HepG2 (cell line): ENCODE measurements around the gene TBXAS1. TPM values are rescaled to one million over a fixed set of nuclear protein-coding genes. Genes with fewer than 3 reads are reported as not detected.

Experiments
- ATAC-seq: fragments of 200-7000 bp; cut with Tn5 transposase; 3 replicates; pipeline ENCODE4 v1.9.1; 2020; ENCODE audit warnings: mild to moderate bottlenecking, moderate library complexity
- BruUV-seq: library from RNA; stranded (reverse); fragments of 400-500 nt; replicated peaks from 2 replicates; lab custom pipeline; 2021; lab: Mats Ljungman, UMichigan
- CTCF ChIA-PET: fragments of 300-600 bp; formaldehyde crosslinking; extraction: SDS; loops from one replicate; lab custom pipeline; 2021; ENCODE audit warnings: low total read pairs, inconsistent platforms, low intra/inter-chr PET ratio; lab: Yijun Ruan, JAX
- POLR2A ChIA-PET: fragments of 350-600 bp; sonication (Branson Sonifier 250); formaldehyde crosslinking; loops from one replicate; lab custom pipeline; 2020; ENCODE audit warnings: antibody characterized with exemption, inconsistent platforms; lab: Yijun Ruan, JAX
- DNase-seq: peaks from one replicate; pipeline ENCODE4 v3.0.0-alpha.2; 2015; ENCODE audit warnings: low spot score
- FAIRE-seq: peaks from 3 replicates; lab custom pipeline; 2011; peaks lifted over from hg19 to GRCh38; lab: Jason Lieb, UNC
- H2AFZ ChIP-seq: one replicate; pipeline ENCODE4 v1.6.1; 2011; ENCODE audit warnings: low read length, inconsistent platforms
- H3K27ac ChIP-seq: fragments of 300-600 bp; 3 replicates; pipeline ENCODE4 v1.8.0; 2011; ENCODE audit warnings: mixed run types, mild to moderate bottlenecking, mixed read lengths, low read length, inconsistent platforms; ENCODE audit not compliant: insufficient read depth; ENCODE audit errors: extremely low read length
- H3K27me3 ChIP-seq, 2 experiments: fragments of 200-600 bp in 1 of 2; 2 replicates in 1 of 2; 3 replicates in 1 of 2; pipeline versions ENCODE4 v1.6.0 to v1.8.0; 2011; ENCODE audit warnings: low read length in 2 of 2, mild to moderate bottlenecking in 2 of 2, moderate library complexity in 2 of 2, inconsistent platforms in 1 of 2; ENCODE audit not compliant: insufficient read depth in 2 of 2, control insufficient read depth in 1 of 2
- H3K36me3 ChIP-seq, 2 experiments: fragments of 200-600 bp in 1 of 2; replicated peaks in 1 of 2; 2 replicates in 1 of 2; 3 replicates in 1 of 2; pipeline versions ENCODE4 v1.5.1 to v1.8.0; 2011; ENCODE audit warnings: low read length in 2 of 2, inconsistent platforms in 1 of 2; ENCODE audit not compliant: insufficient read depth in 2 of 2, control insufficient read depth in 1 of 2
- H3K4me1 ChIP-seq: 2 replicates; pipeline ENCODE4 v1.5.1; 2012; ENCODE audit warnings: low read length, inconsistent platforms; ENCODE audit not compliant: insufficient read depth
- H3K4me2 ChIP-seq: 2 replicates; pipeline ENCODE4 v1.6.0; 2011; ENCODE audit warnings: low read depth, low read length, inconsistent platforms
- H3K4me3 ChIP-seq, 3 experiments: fragments of 200-600 bp in 1 of 3; sonication (generic), shearing (Covaris generic) in 1 of 3; replicated peaks in 1 of 3; 2 replicates each; pipeline ENCODE4 v1.5.1; 2011 to 2016; ENCODE audit warnings: low read length in 3 of 3, inconsistent platforms in 2 of 3, low read depth in 2 of 3, mild to moderate bottlenecking in 2 of 3, control low read depth in 1 of 3, mixed read lengths in 1 of 3; ENCODE audit not compliant: insufficient read depth in 1 of 3
- H3K79me2 ChIP-seq: one replicate; pipeline ENCODE4 v1.6.1; 2011; ENCODE audit warnings: low read length, inconsistent platforms; ENCODE audit not compliant: insufficient read depth
- H3K9ac ChIP-seq: 2 replicates; pipeline ENCODE4 v1.6.0; 2011; ENCODE audit warnings: mild to moderate bottlenecking, low read depth, low read length, inconsistent platforms; ENCODE audit not compliant: insufficient read depth
- H3K9me3 ChIP-seq: 2 replicates; pipeline ENCODE4 v1.5.1; 2012; ENCODE audit warnings: mild to moderate bottlenecking, low read length
- H4K20me1 ChIP-seq: 2 replicates; pipeline ENCODE4 v1.6.0; 2011; ENCODE audit warnings: inconsistent platforms, mild to moderate bottlenecking, low read length, moderate library complexity; ENCODE audit not compliant: insufficient read depth
- CAMTA2 ChIP-seq: sonication (generic); formaldehyde crosslinking; IDR thresholded peaks from 2 replicates; pipeline ENCODE4 v1.4.0; 2020; ENCODE audit warnings: mild to moderate bottlenecking, missing genetic modification reagents, borderline replicate concordance
- DNMT3B ChIP-seq: conservative IDR thresholded peaks from 2 replicates; pipeline ENCODE4 v1.6.1; 2016; ENCODE audit warnings: missing biosample characterization, control low read depth
- DR1 ChIP-seq: sonication (generic); formaldehyde crosslinking; IDR thresholded peaks from 2 replicates; pipeline ENCODE4 v1.8.0; 2021; ENCODE audit warnings: mild to moderate bottlenecking, missing genetic modification reagents, inconsistent platforms
- FLYWCH1 ChIP-seq: sonication (generic); formaldehyde crosslinking; IDR thresholded peaks from 2 replicates; pipeline ENCODE4 v1.8.1; 2023; ENCODE audit warnings: mild to moderate bottlenecking, missing genetic modification reagents
- MLLT10 ChIP-seq: sonication (generic); formaldehyde crosslinking; IDR thresholded peaks from 2 replicates; pipeline ENCODE4 v1.4.0; 2020; ENCODE audit warnings: missing genetic modification reagents
- MTF2 ChIP-seq: sonication (generic); formaldehyde crosslinking; IDR thresholded peaks from 2 replicates; pipeline ENCODE4 v1.5.0; 2020; ENCODE audit warnings: missing genetic modification reagents, borderline replicate concordance
- PAF1 ChIP-seq: IDR thresholded peaks from 2 replicates; pipeline ENCODE4 v1.6.1; 2016; ENCODE audit warnings: missing genetic modification reagents, missing compliant biosample characterization
- RFXAP ChIP-seq: sonication (generic); formaldehyde crosslinking; IDR thresholded peaks from 2 replicates; pipeline ENCODE4 v1.4.0; 2020; ENCODE audit warnings: missing genetic modification reagents, borderline replicate concordance
- TAF1 ChIP-seq: sonication (generic); formaldehyde crosslinking; IDR thresholded peaks from 2 replicates; pipeline ENCODE4 v1.4.0; 2020; ENCODE audit warnings: missing genetic modification reagents
- ZNF329 ChIP-seq: sonication (generic); formaldehyde crosslinking; IDR thresholded peaks from 2 replicates; pipeline ENCODE4 v1.9.0; 2021; ENCODE audit warnings: low read depth, mild to moderate bottlenecking, missing genetic modification reagents
- ZNF383 ChIP-seq: sonication (generic); formaldehyde crosslinking; IDR thresholded peaks from 2 replicates; pipeline ENCODE4 v1.4.0; 2020; ENCODE audit warnings: missing genetic modification reagents, mild to moderate bottlenecking, borderline replicate concordance
- ZNF781 ChIP-seq: sonication (generic); formaldehyde crosslinking; IDR thresholded peaks from 2 replicates; pipeline ENCODE4 v1.5.1; 2020; ENCODE audit warnings: borderline replicate concordance, mild to moderate bottlenecking, missing genetic modification reagents; ENCODE audit errors: not compliant biosample characterization
- ZNF790 ChIP-seq: sonication (generic); formaldehyde crosslinking; IDR thresholded peaks from 2 replicates; pipeline ENCODE4 v1.8.0; 2022; ENCODE audit warnings: missing genetic modification reagents, mild to moderate bottlenecking, borderline replicate concordance
- ZNF816 ChIP-seq: sonication (generic); formaldehyde crosslinking; IDR thresholded peaks from 2 replicates; pipeline ENCODE4 v1.8.0; 2022; ENCODE audit warnings: missing genetic modification reagents, mild to moderate bottlenecking, borderline replicate concordance
- in situ Hi-C: cut with HindIII; loops from 2 replicates; pipeline ENCODE4 v1.10.0; 2017; ENCODE audit warnings: low pct_unique_long_range_greater_than_20kb; ENCODE audit not compliant: extremely low pct_ligation_motif_present
- intact Hi-C: fragments of 100-400 bp; cut with micrococcal nuclease; formaldehyde crosslinking; loops from one replicate; pipeline ENCODE4 v1.10.0; 2022; ENCODE audit not compliant: unreplicated experiment
- polyA plus RNA-seq, 8 experiments: library from polyadenylated mRNA; depleted of rRNA in 3 of 8; stranded (reverse) in 7 of 8; unstranded in 1 of 8; fragments of >200 nt; fragmentation: Illumina TruSeq in 4 of 8; extraction: Trizol in 4 of 8; gene quantifications; 2 replicates each; pipeline versions ENCODE4 v1.2.1 to v1.2.3, GENCODE V29; 2011 to 2016; ENCODE audit warnings: low read depth in 4 of 8, missing spikeins in 1 of 8, mixed read lengths in 1 of 8; ENCODE audit not compliant: insufficient read depth in 1 of 8
- total RNA-seq, 5 experiments: library from RNA; depleted of rRNA; stranded (reverse); fragments of >200 nt; fragmentation: Illumina TruSeq; extraction: Trizol; gene quantifications; 2 replicates each; pipeline ENCODE4 v1.2.3, GENCODE V29; 2016; ENCODE audit warnings: low read depth in 1 of 5
- TF ChIP-seq, protein P1 (sequence below): sonication (generic); formaldehyde crosslinking; IDR thresholded peaks from 2 replicates; pipeline ENCODE4 v1.5.1; 2020; ENCODE audit warnings: mild to moderate bottlenecking, missing genetic modification reagents, borderline replicate concordance
- TF ChIP-seq, protein P2 (sequence below): sonication (generic); formaldehyde crosslinking; IDR thresholded peaks from 2 replicates; pipeline ENCODE4 v1.8.0; 2022; ENCODE audit warnings: mild to moderate bottlenecking, missing genetic modification reagents; ENCODE audit not compliant: insufficient replicate concordance
- TF ChIP-seq, protein P3 (sequence below), 2 experiments: fragments of 450-650 bp in 1 of 2; sonication (generic) in 1 of 2; formaldehyde crosslinking; IDR thresholded peaks; 2 replicates each; pipeline versions ENCODE4 v1.5.0 to v1.8.0; 2020 to 2022; ENCODE audit warnings: mild to moderate bottlenecking in 1 of 2, missing genetic modification reagents in 1 of 2

TBXAS1 gene
- total and polyA plus RNA-seq, 2 of the 13 experiments (the other 11 are each of a cell fraction or from before 2014, with no cell fraction given), result 4.0 to 4.9 TPM

DNA sequence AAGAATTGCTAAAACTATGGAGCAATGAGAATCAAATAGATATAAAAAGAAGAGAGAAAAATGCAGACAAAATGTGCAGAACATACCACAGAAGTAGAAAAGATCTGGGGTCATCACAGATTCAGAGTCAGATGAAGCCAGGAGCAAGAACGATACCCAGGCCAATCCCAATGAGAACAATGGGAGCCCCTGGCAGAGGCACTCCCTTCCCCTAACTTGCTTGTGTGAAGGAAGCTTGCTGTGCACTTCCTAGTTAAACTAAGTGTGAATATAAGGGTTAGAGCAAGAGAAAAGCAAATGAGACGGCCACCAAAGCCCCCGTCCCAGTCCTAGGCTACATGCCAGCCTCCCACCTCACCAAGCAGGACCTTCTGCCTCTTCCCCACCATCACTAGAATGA, 221.0 kb downstream of the TBXAS1 start (continued):
- TF ChIP-seq, protein P1, sequence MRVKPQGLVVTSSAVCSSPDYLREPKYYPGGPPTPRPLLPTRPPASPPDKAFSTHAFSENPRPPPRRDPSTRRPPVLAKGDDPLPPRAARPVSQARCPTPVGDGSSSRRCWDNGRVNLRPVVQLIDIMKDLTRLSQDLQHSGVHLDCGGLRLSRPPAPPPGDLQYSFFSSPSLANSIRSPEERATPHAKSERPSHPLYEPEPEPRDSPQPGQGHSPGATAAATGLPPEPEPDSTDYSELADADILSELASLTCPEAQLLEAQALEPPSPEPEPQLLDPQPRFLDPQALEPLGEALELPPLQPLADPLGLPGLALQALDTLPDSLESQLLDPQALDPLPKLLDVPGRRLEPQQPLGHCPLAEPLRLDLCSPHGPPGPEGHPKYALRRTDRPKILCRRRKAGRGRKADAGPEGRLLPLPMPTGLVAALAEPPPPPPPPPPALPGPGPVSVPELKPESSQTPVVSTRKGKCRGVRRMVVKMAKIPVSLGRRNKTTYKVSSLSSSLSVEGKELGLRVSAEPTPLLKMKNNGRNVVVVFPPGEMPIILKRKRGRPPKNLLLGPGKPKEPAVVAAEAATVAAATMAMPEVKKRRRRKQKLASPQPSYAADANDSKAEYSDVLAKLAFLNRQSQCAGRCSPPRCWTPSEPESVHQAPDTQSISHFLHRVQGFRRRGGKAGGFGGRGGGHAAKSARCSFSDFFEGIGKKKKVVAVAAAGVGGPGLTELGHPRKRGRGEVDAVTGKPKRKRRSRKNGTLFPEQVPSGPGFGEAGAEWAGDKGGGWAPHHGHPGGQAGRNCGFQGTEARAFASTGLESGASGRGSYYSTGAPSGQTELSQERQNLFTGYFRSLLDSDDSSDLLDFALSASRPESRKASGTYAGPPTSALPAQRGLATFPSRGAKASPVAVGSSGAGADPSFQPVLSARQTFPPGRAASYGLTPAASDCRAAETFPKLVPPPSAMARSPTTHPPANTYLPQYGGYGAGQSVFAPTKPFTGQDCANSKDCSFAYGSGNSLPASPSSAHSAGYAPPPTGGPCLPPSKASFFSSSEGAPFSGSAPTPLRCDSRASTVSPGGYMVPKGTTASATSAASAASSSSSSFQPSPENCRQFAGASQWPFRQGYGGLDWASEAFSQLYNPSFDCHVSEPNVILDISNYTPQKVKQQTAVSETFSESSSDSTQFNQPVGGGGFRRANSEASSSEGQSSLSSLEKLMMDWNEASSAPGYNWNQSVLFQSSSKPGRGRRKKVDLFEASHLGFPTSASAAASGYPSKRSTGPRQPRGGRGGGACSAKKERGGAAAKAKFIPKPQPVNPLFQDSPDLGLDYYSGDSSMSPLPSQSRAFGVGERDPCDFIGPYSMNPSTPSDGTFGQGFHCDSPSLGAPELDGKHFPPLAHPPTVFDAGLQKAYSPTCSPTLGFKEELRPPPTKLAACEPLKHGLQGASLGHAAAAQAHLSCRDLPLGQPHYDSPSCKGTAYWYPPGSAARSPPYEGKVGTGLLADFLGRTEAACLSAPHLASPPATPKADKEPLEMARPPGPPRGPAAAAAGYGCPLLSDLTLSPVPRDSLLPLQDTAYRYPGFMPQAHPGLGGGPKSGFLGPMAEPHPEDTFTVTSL (CRISPR knock-in tag), result no peak
- TF ChIP-seq DR1, result no peak
- TF ChIP-seq ZNF781 (CRISPR knock-in tag), result no peak

DNA sequence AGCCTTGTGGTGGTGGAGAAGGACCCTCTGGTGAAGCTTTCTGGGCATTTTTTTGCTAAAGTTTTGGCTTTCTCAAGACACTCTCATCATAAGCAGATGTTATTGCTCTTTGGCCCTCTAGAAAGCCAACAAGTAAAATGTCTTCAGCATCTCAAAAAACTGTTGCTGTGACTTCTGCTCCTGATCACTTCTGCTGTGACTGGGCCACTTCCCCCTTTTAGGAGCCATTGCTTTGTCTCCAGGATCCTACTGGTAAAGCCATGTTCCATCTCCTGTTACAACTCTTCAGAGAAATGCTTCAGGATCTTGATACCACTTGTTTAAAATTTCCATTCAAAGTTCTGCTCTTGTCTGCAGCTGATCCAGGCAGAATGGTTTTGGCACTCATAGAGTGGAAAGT, 222.8 kb downstream of the TBXAS1 start:
- ChIA-PET CTCF (no interaction called here), POLR2A (no interaction called here)
- no peak for DNase-seq
- Histone ChIP-seq H4K20me1 (no peaks in the 10 kb centered on the region), H3K4me1 (peaks cover 40% of the 10 kb centered on the region), H2AFZ (no peak overlapping the region), H3K79me2 (peaks cover 5% of the 10 kb centered on the region), H3K4me3 (no peak overlapping the region), H3K27ac (no peak overlapping the region), H3K9ac (no peak overlapping the region), H3K4me2 (no peak overlapping the region), H3K9me3 (no peaks in the 10 kb centered on the region), H3K27me3 (no peaks in the 10 kb centered on the region), H3K36me3 (peaks cover 2 to 12% of the 10 kb centered on the region in 2 experiments; a peak in 4 of 5 replicates)
- in situ Hi-C loops, result no loop called here
- ATAC-seq, result no peak
- intact Hi-C loops, result no loop called here
- BruUV-seq, result no TSS peak
- FAIRE-seq, result no peak
- TF ChIP-seq ZNF816 (CRISPR knock-in tag) (no peak), MLLT10 (CRISPR knock-in tag) (no peak), TAF1 (CRISPR knock-in tag) (no peak), MTF2 (CRISPR knock-in tag) (no peak), ZNF329 (CRISPR knock-in tag) (no peak), FLYWCH1 (CRISPR knock-in tag) (no peak), DNMT3B (CRISPR knock-in tag) (no peak), CAMTA2 (CRISPR knock-in tag) (no peak), PAF1 (CRISPR knock-in tag) (no peak), ZNF790 (CRISPR knock-in tag) (no peak), RFXAP (CRISPR knock-in tag) (no peak), ZNF383 (no peak)
- TF ChIP-seq, protein P2, sequence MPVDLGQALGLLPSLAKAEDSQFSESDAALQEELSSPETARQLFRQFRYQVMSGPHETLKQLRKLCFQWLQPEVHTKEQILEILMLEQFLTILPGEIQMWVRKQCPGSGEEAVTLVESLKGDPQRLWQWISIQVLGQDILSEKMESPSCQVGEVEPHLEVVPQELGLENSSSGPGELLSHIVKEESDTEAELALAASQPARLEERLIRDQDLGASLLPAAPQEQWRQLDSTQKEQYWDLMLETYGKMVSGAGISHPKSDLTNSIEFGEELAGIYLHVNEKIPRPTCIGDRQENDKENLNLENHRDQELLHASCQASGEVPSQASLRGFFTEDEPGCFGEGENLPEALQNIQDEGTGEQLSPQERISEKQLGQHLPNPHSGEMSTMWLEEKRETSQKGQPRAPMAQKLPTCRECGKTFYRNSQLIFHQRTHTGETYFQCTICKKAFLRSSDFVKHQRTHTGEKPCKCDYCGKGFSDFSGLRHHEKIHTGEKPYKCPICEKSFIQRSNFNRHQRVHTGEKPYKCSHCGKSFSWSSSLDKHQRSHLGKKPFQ, result no peak
- TF ChIP-seq, protein P3, sequence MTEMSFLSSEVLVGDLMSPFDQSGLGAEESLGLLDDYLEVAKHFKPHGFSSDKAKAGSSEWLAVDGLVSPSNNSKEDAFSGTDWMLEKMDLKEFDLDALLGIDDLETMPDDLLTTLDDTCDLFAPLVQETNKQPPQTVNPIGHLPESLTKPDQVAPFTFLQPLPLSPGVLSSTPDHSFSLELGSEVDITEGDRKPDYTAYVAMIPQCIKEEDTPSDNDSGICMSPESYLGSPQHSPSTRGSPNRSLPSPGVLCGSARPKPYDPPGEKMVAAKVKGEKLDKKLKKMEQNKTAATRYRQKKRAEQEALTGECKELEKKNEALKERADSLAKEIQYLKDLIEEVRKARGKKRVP (CRISPR knock-in tag; IDR thresholded peaks at IDR 0.05), result no peak
